Measurements from ENCODE around the gene ARHGAP40.

Gene ARHGAP40

GRCh38 chr20:38601216-38602184 lies at the start of gene ARHGAP40:
Gene ARHGAP40 (plus strand): TSS chr20:38601809.
- DNase-seq, result peak; percentile 41

GRCh38 chr20:38554986-38555385 lies 46.6 kb upstream of the ARHGAP40 start:
- no peak for DNase-seq

- no peak for DNase-seq
Observed at GRCh38 chr20:38555395-38555794, 46.2 kb upstream of the ARHGAP40 start.

GRCh38 chr20:38557174-38557573 lies 44.4 kb upstream of the ARHGAP40 start:
- DNase-seq, result no peak

- no peak for DNase-seq
Observed at GRCh38 chr20:38558596-38559360, 42.8 kb upstream of the ARHGAP40 start.

- DNase-seq, result no peak
Observed at GRCh38 chr20:38559764-38560163, 41.8 kb upstream of the ARHGAP40 start.

- DNase-seq, result no peak
Observed at GRCh38 chr20:38563802-38564431, 37.7 kb upstream of the ARHGAP40 start.

- no peak for DNase-seq
Observed at GRCh38 chr20:38564680-38565079, 36.9 kb upstream of the ARHGAP40 start.

GRCh38 chr20:38566036-38566598 lies 35.5 kb upstream of the ARHGAP40 start:
- DNase-seq, result no peak

- peak; percentile 7 for DNase-seq
Observed at GRCh38 chr20:38569747-38570525, 31.7 kb upstream of the ARHGAP40 start.

GRCh38 chr20:38573413-38573812 lies 28.2 kb upstream of the ARHGAP40 start:
- no peak for DNase-seq

GRCh38 chr20:38579219-38579910 lies 22.2 kb upstream of the ARHGAP40 start:
- DNase-seq, result no peak

- no peak for DNase-seq
Observed at GRCh38 chr20:38579921-38580320, 21.7 kb upstream of the ARHGAP40 start.

- DNase-seq, result no peak
Observed at GRCh38 chr20:38581013-38581412, 20.6 kb upstream of the ARHGAP40 start, which contains the start of gene ADIG. Gene ADIG (plus strand): TSS chr20:38581197. CDS start chr20:38581251, 54 bp downstream.

GRCh38 chr20:38581830-38582358 lies 19.7 kb upstream of the ARHGAP40 start:
- no peak for DNase-seq

- no peak for DNase-seq
Observed at GRCh38 chr20:38583306-38583705, 18.3 kb upstream of the ARHGAP40 start.

- DNase-seq, result no peak
Observed at GRCh38 chr20:38584099-38584763, 17.4 kb upstream of the ARHGAP40 start.

- DNase-seq, result no peak
Observed at GRCh38 chr20:38585404-38586180, 16.0 kb upstream of the ARHGAP40 start.

- DNase-seq, result no peak
Observed at GRCh38 chr20:38586181-38586525, 15.5 kb upstream of the ARHGAP40 start.

GRCh38 chr20:38588303-38588702 lies 13.3 kb upstream of the ARHGAP40 start:
- DNase-seq, result no peak
